Ectodermal cell (in vitro differentiated cells): ENCODE measurements around the gene XXYLT1.
"Not testable (repeated sequence)": the region's sequence is repeated elsewhere in the genome, so short reads cannot be mapped to it uniquely, and the experiment has no call there.

Experiments used
- H3K27ac ChIP-seq: 2 replicates; pipeline ENCODE4 v1.7.0; 2013; ENCODE audit warnings: mild to moderate bottlenecking, low read depth, low read length; ENCODE audit not compliant: insufficient read depth, poor library complexity, severe bottlenecking
- H3K27me3 ChIP-seq: 2 replicates; pipeline ENCODE4 v1.7.0; 2013; ENCODE audit warnings: mild to moderate bottlenecking, low read length; ENCODE audit not compliant: insufficient read depth, control insufficient read depth, poor library complexity, severe bottlenecking
- H3K36me3 ChIP-seq: one replicate; pipeline ENCODE4 v1.7.0; 2013; ENCODE audit warnings: low read length; ENCODE audit not compliant: control insufficient read depth, insufficient read depth
- H3K4me1 ChIP-seq: one replicate; pipeline ENCODE4 v1.7.0; 2013; ENCODE audit warnings: low read length; ENCODE audit not compliant: control insufficient read depth, insufficient read depth
- H3K4me3 ChIP-seq: 2 replicates; pipeline ENCODE4 v1.7.0; 2013; ENCODE audit warnings: low read depth, low read length, control low read depth; ENCODE audit not compliant: insufficient read depth
- H3K9me3 ChIP-seq: 2 replicates; pipeline ENCODE4 v1.7.0; 2013; ENCODE audit warnings: mild to moderate bottlenecking, low read length, moderate library complexity; ENCODE audit not compliant: control insufficient read depth
- WGBS, 2 experiments: methylation state at CpG; one replicate each; pipeline ENCODE4 v1.1.7; 2013; ENCODE audit warnings: missing lambda C conversion rate in 2 of 2; 5-methylcytosine and 5-hydroxymethylcytosine counted together

XXYLT1 gene

DNA sequence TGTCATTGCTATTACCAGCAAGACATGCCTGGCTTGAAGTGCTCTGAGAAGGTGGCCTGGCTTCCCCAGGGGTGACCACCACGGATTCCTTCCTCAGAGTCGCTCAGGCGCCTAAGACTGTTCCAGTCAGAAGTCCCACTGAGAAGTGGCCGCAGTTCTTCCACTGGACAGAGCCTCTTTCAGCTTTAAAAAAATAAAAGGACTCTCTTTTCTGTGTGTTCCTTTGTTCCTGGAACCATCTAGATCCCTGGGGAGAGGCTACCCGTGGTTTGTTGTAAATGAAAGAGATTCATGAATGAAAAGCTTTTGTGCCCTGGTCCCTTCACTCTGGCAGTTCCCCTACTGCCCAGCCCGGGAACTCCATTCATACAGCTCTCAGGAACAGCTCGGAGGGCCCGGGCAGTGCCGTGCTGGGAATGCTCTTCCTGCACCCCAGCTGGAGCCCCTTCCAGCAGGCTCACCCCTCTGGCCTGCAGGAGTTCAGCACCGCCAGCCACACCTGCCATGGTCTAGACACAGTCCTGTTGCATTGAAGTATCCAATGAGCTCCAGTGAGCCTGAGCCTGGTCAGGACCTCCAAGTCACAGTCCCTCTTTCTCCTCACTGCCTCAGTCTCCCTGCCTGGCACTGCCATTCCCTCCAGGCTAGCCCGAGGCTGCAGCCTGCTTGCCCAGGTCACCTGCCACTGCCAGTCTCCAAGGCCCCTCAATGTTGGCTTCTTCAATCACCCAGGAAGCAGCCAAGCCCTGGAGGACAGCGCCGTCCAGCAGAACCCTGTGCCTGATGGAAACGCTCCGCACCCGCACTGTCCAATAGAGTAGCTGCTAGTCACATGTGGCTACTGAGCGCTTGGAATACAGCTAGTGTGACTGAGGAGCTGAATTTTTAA is 75.4 kb downstream of the XXYLT1 start:
- WGBS, 2 experiments = 37 to 38% methylated on average over 17 of the region's 17 CpGs
- Histone ChIP-seq H3K27me3 (no peaks in the 10 kb centered on the region), H3K4me3 (no peak overlapping the region), H3K4me1 (peaks cover 15% of the 10 kb centered on the region), H3K9me3 (no peaks in the 10 kb centered on the region), H3K36me3 (no peaks in the 10 kb centered on the region), H3K27ac (peak overlapping the region; percentile 27)

DNA sequence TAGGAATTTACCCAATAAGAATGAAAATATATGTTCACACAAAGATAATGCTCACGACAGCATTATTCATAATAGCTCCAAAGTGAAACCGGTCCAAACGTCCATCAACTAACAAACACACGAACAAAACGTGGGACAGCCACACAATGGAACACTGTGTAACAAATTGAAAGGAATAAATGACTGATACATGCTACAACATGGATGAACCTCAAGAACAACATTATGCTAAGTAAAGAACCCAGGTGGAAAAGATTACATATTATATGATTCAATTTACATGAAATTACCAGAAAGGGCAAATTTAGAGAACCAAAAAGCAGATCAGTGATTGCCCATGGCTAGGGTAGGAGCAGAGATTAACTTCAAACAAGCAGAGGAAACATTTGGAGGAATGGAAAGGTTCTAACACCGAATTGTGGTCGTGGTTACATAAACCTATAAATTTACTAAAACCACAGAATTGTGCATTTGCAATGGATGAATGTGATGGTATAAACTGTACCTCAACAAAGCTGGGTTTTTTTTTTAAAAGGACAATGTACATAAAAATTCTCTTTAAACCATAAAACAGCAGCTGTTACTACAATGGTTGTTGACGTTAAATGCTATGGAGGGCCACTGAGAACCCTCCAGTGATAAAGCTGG is 76.3 kb downstream of the XXYLT1 start:
- no peaks in the 10 kb centered on the region for H3K36me3 ChIP-seq
- 86 to 96% methylated on average over 6 to 8 of the region's 8 CpGs for WGBS, 2 experiments
- H3K4me3 ChIP-seq = no peak overlapping the region
- H3K27ac ChIP-seq = peak overlapping the region; percentile 27
- H3K9me3 ChIP-seq = no peaks in the 10 kb centered on the region
- H3K27me3 ChIP-seq = no peaks in the 10 kb centered on the region
- peaks cover 15% of the 10 kb centered on the region for H3K4me1 ChIP-seq

GRCh38 chr3:195191580-195191979 is 79.4 kb downstream of the XXYLT1 start:
- WGBS, 2 experiments = 60% methylated on average over 1 of the region's 1 CpG; no CpG with 5 or more reads in 1 of the 2 experiments

DNA sequence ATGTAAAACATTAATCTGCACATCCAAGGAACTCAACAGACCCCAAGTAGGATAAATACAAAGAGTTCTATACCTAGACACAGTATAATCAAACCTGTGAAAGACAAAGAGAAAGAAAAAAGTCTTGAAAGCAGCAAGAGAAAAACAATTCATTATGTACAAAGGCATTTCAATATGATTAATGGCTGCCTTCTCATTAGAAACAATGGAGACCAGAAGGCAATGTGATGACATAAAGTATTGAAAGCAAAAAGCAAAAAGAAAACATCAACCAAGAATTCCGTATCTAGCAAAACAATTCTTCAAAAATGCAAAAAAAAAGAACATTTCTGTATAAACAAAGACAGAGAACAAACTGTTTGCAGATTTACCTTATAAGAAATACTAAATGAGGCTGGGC is 81.1 kb downstream of the XXYLT1 start:
- Histone ChIP-seq H3K4me1 (peaks cover 8% of the 10 kb centered on the region), H3K4me3 (no peak overlapping the region), H3K27me3 (no peaks in the 10 kb centered on the region), H3K9me3 (no peaks in the 10 kb centered on the region), H3K36me3 (no peaks in the 10 kb centered on the region), H3K27ac (no peak overlapping the region)
- 83 to 100% methylated on average over 1 of the region's 1 CpG for WGBS, 2 experiments

More at GRCh38 chr3:195191580-195191979, 79.4 kb downstream of the XXYLT1 start:
- Histone ChIP-seq H3K36me3 (no peaks in the 10 kb centered on the region), H3K4me1 (peaks cover 22% of the 10 kb centered on the region), H3K9me3 (no peaks in the 10 kb centered on the region), H3K27ac (no peak overlapping the region), H3K4me3 (no peak overlapping the region), H3K27me3 (no peaks in the 10 kb centered on the region)

DNA sequence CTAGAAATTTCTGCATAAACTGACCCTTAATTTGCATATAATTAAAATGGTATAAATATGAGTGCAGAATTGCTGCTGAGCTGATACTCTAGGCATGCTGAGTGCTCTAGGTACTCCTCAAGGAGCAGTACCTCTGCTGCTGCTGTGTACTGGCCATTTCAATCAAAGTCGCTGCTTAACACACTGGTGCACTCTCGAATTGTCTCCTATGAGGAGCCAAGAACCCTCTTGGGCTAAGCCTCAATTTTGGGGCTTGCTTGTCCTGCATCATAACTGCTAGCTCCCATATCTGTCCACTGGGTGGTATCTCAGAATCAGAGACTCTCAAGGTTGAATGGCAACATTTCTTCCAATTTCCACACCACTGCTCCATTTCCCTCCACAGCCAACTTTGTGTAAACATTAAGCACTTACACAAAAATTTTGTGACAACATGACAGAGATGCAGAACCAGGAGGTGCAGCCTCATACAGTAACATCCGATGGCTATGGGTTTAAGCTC is 82.5 kb downstream of the XXYLT1 start:
- no peaks in the 10 kb centered on the region for H3K36me3 ChIP-seq
- H3K4me1 ChIP-seq = peaks cover 10% of the 10 kb centered on the region
- no peaks in the 10 kb centered on the region for H3K27me3 ChIP-seq
- no peaks in the 10 kb centered on the region for H3K9me3 ChIP-seq
- WGBS, 2 experiments = 91% methylated on average over 3 of the region's 3 CpGs
- no peak overlapping the region for H3K27ac ChIP-seq
- H3K4me3 ChIP-seq = no peak overlapping the region

- WGBS, 2 experiments = 80 to 82% methylated on average over 5 of the region's 5 CpGs
- Histone ChIP-seq H3K4me3 (no peak overlapping the region), H3K27ac (no peak overlapping the region), H3K27me3 (no peaks in the 10 kb centered on the region), H3K9me3 (no peaks in the 10 kb centered on the region), H3K4me1 (peaks cover 16% of the 10 kb centered on the region), H3K36me3 (no peaks in the 10 kb centered on the region)
Observed at GRCh38 chr3:195187609-195188425, 83.1 kb downstream of the XXYLT1 start.

- not testable (repeated sequence) for H3K27ac ChIP-seq, H3K36me3 ChIP-seq, H3K9me3 ChIP-seq, H3K4me3 ChIP-seq, H3K27me3 ChIP-seq
- 94 to 96% methylated on average over 6 of the region's 6 CpGs for WGBS, 2 experiments
- peaks cover 22% of the 10 kb centered on the region for H3K4me1 ChIP-seq
Observed at GRCh38 chr3:195186710-195187047, 84.3 kb downstream of the XXYLT1 start.

DNA sequence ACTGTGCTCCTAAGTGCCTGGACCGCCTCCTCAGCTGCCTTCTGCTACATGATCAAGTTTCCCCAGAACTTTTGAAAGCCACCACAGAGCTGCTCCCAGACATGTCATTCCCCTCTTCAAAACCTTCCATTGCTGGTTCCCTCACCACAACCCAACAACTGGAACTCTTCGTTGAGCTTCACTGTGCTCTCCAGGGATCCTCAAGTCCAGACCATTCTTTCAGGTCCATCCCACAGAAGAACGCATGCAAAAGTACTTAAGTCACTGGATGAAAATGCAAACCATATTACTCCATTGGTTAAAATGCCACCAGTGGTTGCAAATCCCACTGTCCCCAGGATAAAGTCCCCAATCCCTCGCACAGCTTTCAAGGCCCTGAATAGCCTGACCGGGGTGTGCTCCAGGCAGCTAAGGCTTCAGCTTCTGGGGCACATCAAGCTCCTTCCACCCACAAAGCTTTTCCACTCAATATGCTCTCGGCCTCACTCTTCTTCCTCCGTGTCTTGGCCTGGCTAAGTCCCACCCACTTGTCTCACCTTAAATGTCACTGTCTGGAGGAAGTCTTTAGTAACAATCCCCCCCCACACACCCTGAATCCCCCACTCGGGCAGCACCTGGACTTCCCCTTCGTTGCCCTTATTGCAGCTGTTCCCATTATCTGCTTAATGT is 84.8 kb downstream of the XXYLT1 start:
- H3K4me1 ChIP-seq = peaks cover 22% of the 10 kb centered on the region
- WGBS, 2 experiments = 94% methylated on average over 9 of the region's 9 CpGs
- H3K27ac ChIP-seq = no peak overlapping the region

DNA sequence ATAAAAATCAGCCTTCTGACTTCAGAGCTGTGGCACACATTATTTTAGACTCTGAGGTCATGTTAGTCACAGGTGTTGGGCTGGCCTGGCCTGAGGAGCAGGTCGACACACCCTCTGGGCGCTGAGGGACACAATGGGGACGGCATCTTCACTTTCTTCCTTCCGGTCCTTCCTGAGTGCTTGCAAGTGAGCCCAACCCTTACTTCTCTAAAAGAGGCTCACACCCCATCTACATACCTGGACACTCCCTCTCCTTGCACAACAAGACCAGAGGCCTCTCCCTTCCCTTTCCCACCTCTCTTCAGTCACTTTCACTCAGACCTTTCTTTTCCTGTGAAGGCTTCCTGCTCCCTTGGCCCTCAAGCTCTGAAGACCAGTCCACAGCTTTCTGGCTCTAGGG is 85.4 kb downstream of the XXYLT1 start:
- H3K36me3 ChIP-seq = no peaks in the 10 kb centered on the region
- no peak overlapping the region for H3K4me3 ChIP-seq
- H3K4me1 ChIP-seq = peaks cover 23% of the 10 kb centered on the region
- H3K27me3 ChIP-seq = no peaks in the 10 kb centered on the region
- no peaks in the 10 kb centered on the region for H3K9me3 ChIP-seq
- WGBS, 2 experiments = 94% methylated on average over 4 of the region's 4 CpGs
- no peak overlapping the region for H3K27ac ChIP-seq

More for the DNA sequence above, 84.8 kb downstream of the XXYLT1 start:
- H3K4me3 ChIP-seq = no peak overlapping the region
- H3K36me3 ChIP-seq = no peaks in the 10 kb centered on the region
- H3K9me3 ChIP-seq = no peaks in the 10 kb centered on the region
- no peaks in the 10 kb centered on the region for H3K27me3 ChIP-seq
